GM21717 (cell line): ENCODE data around the gene IBA57.

ENCODE experiments used
- ATAC-seq: cut with Tn5 transposase; IDR thresholded peaks from one replicate; pipeline ENCODE4 v1.9.1; 2021; ENCODE audit warnings: mild to moderate bottlenecking, moderate library complexity; ENCODE audit not compliant: unreplicated experiment

Gene IBA57

GRCh38 chr1:228155596-228156514, 9.7 kb upstream of the IBA57 start:
- no peak for ATAC-seq

DNA sequence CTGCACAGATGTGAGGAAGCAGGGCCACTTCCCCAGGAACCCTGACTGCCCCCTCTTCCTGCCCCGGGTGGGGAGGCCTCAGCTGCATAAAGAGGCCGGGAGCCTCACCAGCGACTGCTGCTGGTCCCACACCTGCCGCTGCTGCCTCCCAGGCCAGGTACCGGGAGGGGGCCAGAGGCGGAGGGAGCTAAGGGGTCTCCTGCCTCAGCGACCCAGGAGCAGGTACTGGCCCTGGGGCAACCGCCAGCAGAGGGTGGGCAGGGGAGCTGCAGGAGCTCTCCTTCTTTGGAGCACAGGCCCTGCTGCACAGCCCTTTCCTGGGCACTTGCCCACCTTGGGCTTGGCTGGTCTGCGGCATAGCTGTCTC, 9.1 kb upstream of the IBA57 start:
- ATAC-seq = no peak

DNA sequence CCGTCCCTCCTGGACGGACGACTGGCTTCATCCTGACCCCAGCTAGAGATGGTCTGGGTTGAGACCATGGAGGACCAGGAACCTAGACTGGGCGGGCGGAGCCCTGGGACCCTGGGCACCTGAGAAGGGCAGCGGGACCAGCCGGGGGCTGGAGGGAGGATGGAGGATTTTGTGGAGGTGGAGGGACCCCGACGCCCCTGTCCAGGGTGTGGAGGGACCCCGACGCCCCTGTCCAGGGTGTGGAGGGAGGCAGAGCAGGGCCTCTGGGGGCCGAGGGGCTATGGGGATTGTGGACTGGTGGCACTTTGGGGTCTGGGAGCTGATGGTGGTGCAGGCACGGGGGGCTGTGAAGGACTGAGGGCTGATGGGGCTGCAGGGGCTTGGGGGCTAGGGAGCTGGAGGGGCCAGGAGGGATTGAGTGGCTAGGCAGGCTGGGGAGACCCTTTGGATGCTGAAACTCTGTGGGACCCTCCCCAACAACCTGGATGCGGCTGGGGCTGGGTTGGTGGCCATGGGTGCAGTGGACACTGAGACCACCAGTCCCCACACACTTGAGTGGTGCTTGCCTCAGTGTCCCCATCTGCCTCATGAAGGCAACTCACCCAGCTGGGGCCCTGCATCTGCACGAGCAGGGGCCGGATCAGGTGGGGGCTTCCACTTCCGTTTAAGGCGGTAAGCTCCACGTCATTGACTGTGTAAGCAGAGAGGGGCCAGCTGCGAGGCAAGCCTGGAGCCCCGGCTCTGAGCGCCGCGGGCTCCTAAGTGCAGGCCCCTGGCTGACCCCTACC, 8.5 kb upstream of the IBA57 start:
- ATAC-seq = no peak

DNA sequence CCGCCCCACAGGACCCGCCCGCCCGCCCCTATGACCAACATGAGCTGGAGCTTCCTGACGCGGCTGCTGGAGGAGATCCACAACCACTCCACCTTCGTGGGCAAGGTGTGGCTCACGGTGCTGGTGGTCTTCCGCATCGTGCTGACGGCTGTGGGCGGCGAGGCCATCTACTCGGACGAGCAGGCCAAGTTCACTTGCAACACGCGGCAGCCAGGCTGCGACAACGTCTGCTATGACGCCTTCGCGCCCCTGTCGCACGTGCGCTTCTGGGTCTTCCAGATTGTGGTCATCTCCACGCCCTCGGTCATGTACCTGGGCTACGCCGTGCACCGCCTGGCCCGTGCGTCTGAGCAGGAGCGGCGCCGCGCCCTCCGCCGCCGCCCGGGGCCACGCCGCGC, 7.9 kb upstream of the IBA57 start:
- ATAC-seq = no peak

DNA sequence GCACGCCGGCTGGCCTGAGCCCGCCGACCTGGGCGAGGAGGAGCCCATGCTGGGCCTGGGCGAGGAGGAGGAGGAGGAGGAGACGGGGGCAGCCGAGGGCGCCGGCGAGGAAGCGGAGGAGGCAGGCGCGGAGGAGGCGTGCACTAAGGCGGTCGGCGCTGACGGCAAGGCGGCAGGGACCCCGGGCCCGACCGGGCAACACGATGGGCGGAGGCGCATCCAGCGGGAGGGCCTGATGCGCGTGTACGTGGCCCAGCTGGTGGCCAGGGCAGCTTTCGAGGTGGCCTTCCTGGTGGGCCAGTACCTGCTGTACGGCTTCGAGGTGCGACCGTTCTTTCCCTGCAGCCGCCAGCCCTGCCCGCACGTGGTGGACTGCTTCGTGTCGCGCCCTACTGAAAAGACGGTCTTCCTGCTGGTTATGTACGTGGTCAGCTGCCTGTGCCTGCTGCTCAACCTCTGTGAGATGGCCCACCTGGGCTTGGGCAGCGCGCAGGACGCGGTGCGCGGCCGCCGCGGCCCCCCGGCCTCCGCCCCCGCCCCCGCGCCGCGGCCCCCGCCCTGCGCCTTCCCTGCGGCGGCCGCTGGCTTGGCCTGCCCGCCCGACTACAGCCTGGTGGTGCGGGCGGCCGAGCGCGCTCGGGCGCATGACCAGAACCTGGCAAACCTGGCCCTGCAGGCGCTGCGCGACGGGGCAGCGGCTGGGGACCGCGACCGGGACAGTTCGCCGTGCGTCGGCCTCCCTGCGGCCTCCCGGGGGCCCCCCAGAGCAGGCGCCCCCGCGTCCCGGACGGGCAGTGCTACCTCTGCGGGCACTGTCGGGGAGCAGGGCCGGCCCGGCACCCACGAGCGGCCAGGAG, 7.2 kb upstream of the IBA57 start:
- ATAC-seq = no peak

DNA sequence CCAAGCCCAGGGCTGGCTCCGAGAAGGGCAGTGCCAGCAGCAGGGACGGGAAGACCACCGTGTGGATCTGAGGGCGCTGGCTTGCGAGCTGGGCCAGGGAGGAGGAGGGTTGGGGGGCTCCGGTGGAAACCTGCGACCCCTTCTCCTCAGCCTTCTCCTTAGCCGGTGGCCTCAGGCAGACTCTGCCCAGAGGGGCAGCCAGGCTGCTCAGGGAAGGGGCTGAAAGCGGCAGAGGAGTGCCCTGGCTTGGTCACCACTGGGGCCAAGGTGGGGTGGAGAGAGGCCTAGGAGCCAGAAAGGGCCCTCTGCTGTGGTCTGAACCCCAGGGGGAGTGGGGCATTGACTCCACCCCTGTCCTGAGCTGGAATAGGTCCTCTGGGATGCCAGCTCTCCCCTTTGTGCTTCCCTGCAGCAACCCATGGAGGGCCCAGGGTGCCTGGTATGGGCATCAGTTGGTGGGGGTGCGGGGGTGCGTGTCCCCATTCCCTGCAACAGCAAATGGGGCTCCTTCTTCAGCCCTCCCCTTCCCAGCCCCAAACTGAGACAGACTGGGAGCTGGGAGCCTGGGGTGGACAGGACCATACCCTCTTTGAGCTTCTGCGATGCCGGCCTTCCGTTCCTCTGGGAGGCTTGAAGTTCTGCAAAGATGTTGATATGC, 6.5 kb upstream of the IBA57 start:
- ATAC-seq = no peak

- ATAC-seq = no peak
These were observed 5.3 kb upstream of the IBA57 start for GRCh38 chr1:228160201-228160761.

DNA sequence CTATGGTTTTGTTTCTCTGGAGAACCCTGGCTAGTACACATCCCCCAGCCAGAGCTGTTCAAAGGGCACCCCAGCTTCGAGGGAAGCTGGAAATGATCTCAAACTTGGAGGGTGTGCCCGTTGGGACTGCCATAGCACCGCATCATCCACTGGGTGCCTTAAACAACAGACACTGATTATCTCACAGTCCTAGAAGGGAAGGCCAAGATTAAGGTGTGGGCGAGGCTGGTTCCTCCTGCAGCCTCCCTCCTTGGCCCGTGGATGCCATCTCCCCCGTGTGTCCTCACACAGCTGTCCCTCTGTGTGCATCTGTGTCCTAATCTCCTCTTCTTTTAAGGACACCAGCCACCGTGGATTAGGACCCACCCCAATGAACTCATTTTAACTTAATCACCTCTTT, 4.2 kb upstream of the IBA57 start:
- ATAC-seq = no peak

GRCh38 chr1:228161866-228162265, 3.7 kb upstream of the IBA57 start:
- no peak for ATAC-seq

DNA sequence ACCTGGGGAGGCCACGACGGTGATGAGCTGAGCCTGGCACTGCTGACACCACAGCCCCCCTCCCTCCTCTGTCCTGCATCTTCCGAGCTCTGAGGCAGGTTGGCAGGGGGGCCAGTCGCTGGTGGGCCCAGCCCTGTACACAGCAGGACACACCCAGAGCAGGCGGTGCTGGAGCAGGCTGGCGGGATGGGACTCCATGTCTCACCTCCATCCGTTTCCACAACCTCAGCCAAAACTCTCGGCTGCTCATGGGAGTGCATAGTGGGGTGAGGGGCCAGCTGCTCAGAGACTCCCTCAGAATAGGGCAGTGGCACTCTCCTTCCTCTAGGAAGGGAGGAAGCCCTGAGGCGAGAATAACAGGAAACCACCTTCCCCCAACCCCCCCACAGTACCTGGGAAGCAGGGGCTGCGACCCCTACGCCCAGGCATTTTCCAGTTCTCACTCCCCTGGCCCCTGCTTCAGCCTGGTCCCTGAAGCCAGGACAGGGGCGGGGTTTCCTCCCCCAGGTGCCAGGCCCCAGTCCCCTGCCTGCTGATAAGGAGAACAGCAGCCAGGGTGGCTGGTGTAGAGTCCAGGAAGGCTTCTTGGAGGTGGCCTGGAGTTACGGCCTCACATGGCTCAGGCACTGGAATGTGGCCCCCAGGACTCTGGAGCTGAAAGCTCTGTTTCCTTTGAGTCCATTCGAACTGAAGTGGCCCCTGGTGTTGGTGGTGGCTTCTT, 3.2 kb upstream of the IBA57 start:
- no peak for ATAC-seq

DNA sequence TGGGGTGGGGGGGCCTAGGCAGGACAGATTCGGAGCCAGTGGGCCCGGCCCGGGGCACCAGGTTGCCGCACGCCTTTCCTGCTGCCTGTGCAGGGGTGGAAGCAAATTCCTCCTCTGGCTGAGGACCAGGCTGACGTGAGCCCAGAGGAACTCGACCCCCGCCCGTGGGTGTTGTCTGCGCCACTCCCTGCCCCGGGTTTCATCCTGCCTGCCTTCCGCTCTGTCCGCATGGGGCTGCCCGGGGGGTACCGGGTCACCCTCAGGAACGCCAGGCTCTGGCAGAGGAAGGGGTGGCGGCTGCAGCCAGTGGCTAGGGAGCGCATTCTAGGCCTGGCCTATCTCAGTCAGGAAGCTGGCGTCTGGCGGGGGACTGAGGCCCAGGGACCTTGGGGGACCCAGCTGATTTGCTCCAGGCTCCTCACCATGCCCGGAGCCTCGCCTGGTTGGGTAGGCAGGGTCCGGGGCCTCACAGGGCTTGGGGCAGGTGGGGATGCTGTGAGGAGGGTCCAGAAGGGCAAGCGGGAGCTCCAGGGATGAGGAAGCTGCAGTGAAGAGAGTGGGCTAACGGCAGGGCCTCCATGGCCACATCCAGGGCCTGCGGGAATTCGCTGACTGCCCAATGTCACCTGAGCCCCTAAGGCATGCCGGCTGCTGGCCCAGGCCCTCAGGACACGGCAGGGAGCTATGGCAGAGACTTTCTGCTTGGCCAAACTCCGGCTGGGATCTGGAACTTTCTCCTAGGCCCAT, 2.4 kb upstream of the IBA57 start:
- ATAC-seq = no peak

GRCh38 chr1:228163776-228164519, 1.7 kb upstream of the IBA57 start:
- no peak for ATAC-seq

DNA sequence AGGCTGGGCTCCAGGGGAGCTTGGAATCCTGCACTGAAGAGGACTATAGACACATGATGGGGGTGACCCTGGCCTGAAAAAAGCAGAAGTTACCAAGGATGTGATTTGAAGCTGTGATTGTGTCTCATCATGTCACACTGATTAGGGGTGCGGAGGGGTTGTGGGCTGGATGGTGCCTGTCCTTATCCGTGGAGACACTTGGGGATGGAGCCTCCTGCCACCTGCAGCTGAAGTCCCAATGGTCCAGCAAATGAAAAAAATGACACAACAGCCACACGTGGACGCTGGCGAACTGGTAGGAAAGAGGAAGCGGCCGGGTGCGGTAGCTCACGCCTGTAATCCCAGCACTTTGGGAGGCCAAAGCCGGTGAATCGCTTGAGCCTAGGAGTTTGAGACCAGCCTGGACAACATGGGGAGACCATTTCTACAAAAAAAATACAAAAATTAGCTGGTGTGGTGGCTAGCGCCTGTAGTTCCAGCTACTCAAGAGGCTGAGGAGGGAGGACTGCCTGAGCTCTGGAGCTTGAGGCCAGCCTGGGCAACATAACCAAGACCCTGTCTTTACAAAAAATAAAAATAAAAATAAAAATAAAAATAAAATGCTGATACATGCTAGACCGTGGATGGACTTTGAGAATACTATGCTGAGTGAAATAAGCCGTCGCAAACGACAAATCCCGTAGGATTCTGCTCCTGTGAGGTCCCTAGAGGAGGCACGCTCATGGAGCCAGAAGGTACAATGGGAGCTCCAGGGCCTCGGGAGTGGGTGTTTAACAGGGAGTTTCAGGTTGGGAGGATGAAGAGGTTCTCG, 838 bp upstream of the IBA57 start:
- ATAC-seq = peak; percentile 1

- peak; percentile 78 for ATAC-seq
These were observed 749 bp downstream of the IBA57 start for GRCh38 chr1:228166170-228166936.

GRCh38 chr1:228168563-228169270, 3.1 kb downstream of the IBA57 start:
- ATAC-seq = no peak

DNA sequence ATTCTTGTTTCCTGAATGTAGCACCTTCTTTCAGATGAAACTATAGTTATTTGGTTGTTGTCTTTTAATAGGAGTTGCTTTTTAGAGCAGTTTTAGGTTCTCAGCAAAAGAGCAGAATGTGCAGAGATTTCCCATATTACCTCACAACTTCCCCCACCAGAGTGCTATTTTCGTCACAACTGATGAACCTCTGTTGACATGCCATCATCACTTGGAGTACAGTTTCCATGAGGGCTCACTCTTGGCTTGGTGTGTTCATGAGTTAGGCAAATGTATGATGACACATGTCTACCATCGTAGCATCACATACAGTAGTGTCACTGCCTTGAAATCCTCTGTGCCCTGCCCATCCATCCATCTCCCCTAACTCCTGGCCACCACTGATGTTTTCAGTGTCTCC, 3.7 kb downstream of the IBA57 start:
- no peak for ATAC-seq
